ENCODE measurements around the gene C12orf43. TPM values are rescaled to one million over a fixed set of nuclear protein-coding genes. Genes with fewer than 3 reads are reported as not detected.

The C12orf43 gene
- total RNA-seq, 6 experiments from 2014 or later: 16.6 to 20.3 (median 19.3) TPM

GRCh38 chr12:121025442-121026226 lies 9.3 kb upstream of the C12orf43 start:
- peaks cover 24% of the 10 kb centered on the region for H3K27me3 Mint-ChIP-seq (ENCODE audit: insufficient read depth)
- no peaks in the 10 kb centered on the region for H3K36me3 Mint-ChIP-seq (ENCODE audit: low read depth)
- DNase-seq: no peak
- no peaks in the 10 kb centered on the region for H3K9me3 Mint-ChIP-seq
- H3K4me3 Mint-ChIP-seq: no peak overlapping the region
- no peak overlapping the region for H3K27ac Mint-ChIP-seq
- peaks cover 8% of the 10 kb centered on the region; the same call in 1 of the 2 replicates for H3K4me1 Mint-ChIP-seq (ENCODE audit: low read depth)
- no peak for TF ChIP-seq CTCF (IDR thresholded peaks at IDR 0.05)

GRCh38 chr12:121023799-121024198 lies 7.5 kb upstream of the C12orf43 start:
- Mint-ChIP-seq H3K4me1 (ENCODE audit: low read depth) (peaks cover 8% of the 10 kb centered on the region; the same call in 1 of the 2 replicates), H3K27me3 (ENCODE audit: insufficient read depth) (peaks cover 30% of the 10 kb centered on the region), H3K9me3 (no peaks in the 10 kb centered on the region), H3K4me3 (no peak overlapping the region), H3K36me3 (ENCODE audit: low read depth) (no peaks in the 10 kb centered on the region), H3K27ac (no peak overlapping the region)
- no peak for DNase-seq
- no peak for TF ChIP-seq CTCF (IDR thresholded peaks at IDR 0.05)

- Mint-ChIP-seq H3K27ac (no peak overlapping the region), H3K27me3 (ENCODE audit: insufficient read depth) (peaks cover 28% of the 10 kb centered on the region), H3K4me3 (no peak overlapping the region), H3K9me3 (no peaks in the 10 kb centered on the region), H3K4me1 (ENCODE audit: low read depth) (peaks cover 8% of the 10 kb centered on the region; the same call in 1 of the 2 replicates), H3K36me3 (ENCODE audit: low read depth) (no peaks in the 10 kb centered on the region)
- TF ChIP-seq CTCF (IDR thresholded peaks at IDR 0.05): no peak
- DNase-seq: no peak
These were observed 6.4 kb upstream of the C12orf43 start for GRCh38 chr12:121022713-121023112.

- H3K36me3 Mint-ChIP-seq (ENCODE audit: low read depth): no peaks in the 10 kb centered on the region
- DNase-seq: no peak
- H3K27ac Mint-ChIP-seq: no peak overlapping the region
- no peaks in the 10 kb centered on the region for H3K9me3 Mint-ChIP-seq
- peaks cover 8% of the 10 kb centered on the region; the same call in 1 of the 2 replicates for H3K4me1 Mint-ChIP-seq (ENCODE audit: low read depth)
- H3K4me3 Mint-ChIP-seq: no peak overlapping the region
- TF ChIP-seq CTCF (IDR thresholded peaks at IDR 0.05): no peak
- peaks cover 22% of the 10 kb centered on the region for H3K27me3 Mint-ChIP-seq (ENCODE audit: insufficient read depth)
These were observed 5.5 kb upstream of the C12orf43 start for GRCh38 chr12:121021754-121022153.

GRCh38 chr12:121018860-121019617 lies 2.8 kb upstream of the C12orf43 start:
- no peak for TF ChIP-seq CTCF (IDR thresholded peaks at IDR 0.05)
- peaks cover 20% of the 10 kb centered on the region for H3K27me3 Mint-ChIP-seq (ENCODE audit: insufficient read depth)
- no peak overlapping the region for H3K4me3 Mint-ChIP-seq
- H3K4me1 Mint-ChIP-seq (ENCODE audit: low read depth): peaks cover 13% of the 10 kb centered on the region
- no peaks in the 10 kb centered on the region for H3K36me3 Mint-ChIP-seq (ENCODE audit: low read depth)
- H3K27ac Mint-ChIP-seq: no peak overlapping the region
- no peak for DNase-seq
- H3K9me3 Mint-ChIP-seq: no peaks in the 10 kb centered on the region
